HL-60/S4 (cell line): Measurements from ENCODE around the gene PNMA1.

Source experiments
- in situ Hi-C: fragments of 300-500 bp; cut with MboI; formaldehyde crosslinking; loops from 2 replicates; pipeline ENCODE4 v1.14.3; 2022; ENCODE audit warnings: low sequenced_read_pairs

The PNMA1 gene

GRCh38 chr14:73739174-73739898, 25.2 kb upstream of the PNMA1 start:
- in situ Hi-C loops = no loop called here

GRCh38 chr14:73738518-73739173, 24.5 kb upstream of the PNMA1 start:
- in situ Hi-C loops = no loop called here

- in situ Hi-C loops = no loop called here
Observed at GRCh38 chr14:73736842-73737241, 22.7 kb upstream of the PNMA1 start.

- in situ Hi-C loops = no loop called here
Observed at GRCh38 chr14:73732006-73732405, 17.8 kb upstream of the PNMA1 start.

- in situ Hi-C loops = no loop called here
Observed at GRCh38 chr14:73731111-73731510, 16.9 kb upstream of the PNMA1 start.

GRCh38 chr14:73729556-73730265, 15.5 kb upstream of the PNMA1 start:
- in situ Hi-C loops = no loop called here

- in situ Hi-C loops = no loop called here
Observed at GRCh38 chr14:73728717-73729330, 14.6 kb upstream of the PNMA1 start.

GRCh38 chr14:73727166-73727565, 13.0 kb upstream of the PNMA1 start:
- in situ Hi-C loops = no loop called here

GRCh38 chr14:73726025-73726961, 12.1 kb upstream of the PNMA1 start:
- in situ Hi-C loops = no loop called here

GRCh38 chr14:73725116-73726024, 11.2 kb upstream of the PNMA1 start:
- in situ Hi-C loops = no loop called here

GRCh38 chr14:73724696-73725095, 10.5 kb upstream of the PNMA1 start:
- in situ Hi-C loops = no loop called here

- in situ Hi-C loops = no loop called here
Observed at GRCh38 chr14:73723797-73724661, 9.8 kb upstream of the PNMA1 start.

GRCh38 chr14:73723406-73723796, 9.2 kb upstream of the PNMA1 start:
- in situ Hi-C loops = no loop called here

- in situ Hi-C loops = no loop called here
Observed at GRCh38 chr14:73722581-73722980, 8.4 kb upstream of the PNMA1 start.

- in situ Hi-C loops = no loop called here
Observed at GRCh38 chr14:73721101-73721821, 7.1 kb upstream of the PNMA1 start.

GRCh38 chr14:73720636-73721035, 6.5 kb upstream of the PNMA1 start:
- in situ Hi-C loops = no loop called here

- in situ Hi-C loops = no loop called here
Observed at GRCh38 chr14:73719791-73720190, 5.6 kb upstream of the PNMA1 start.

- in situ Hi-C loops = no loop called here
Observed at GRCh38 chr14:73719361-73719760, 5.2 kb upstream of the PNMA1 start.
